K562 (cell line): Measurements from ENCODE around the gene C12orf43. TPM values are rescaled to one million over a fixed set of nuclear protein-coding genes. Genes with fewer than 3 reads are reported as not detected.

ENCODE experiments used
- ADNP ChIP-seq: fragments of 200-800 bp; sonication (Bioruptor generic); IDR thresholded peaks from 2 replicates; pipeline ENCODE4 v1.6.1; 2016; ENCODE audit warnings: missing genetic modification characterization, missing compliant biosample characterization
- BCOR ChIP-seq: fragments of 450-650 bp; IDR thresholded peaks from 2 replicates; pipeline ENCODE4 v1.6.1; 2016
- HDAC2 ChIP-seq: fragments of 450-650 bp; IDR thresholded peaks from 2 replicates; pipeline ENCODE4 v1.6.1; 2016; ENCODE audit warnings: mild to moderate bottlenecking
- HIVEP1 ChIP-seq: fragments of 250-450 bp; sonication (Bioruptor Pico); IDR thresholded peaks from 2 replicates; pipeline ENCODE4 v1.4.0; 2020; ENCODE audit warnings: mild to moderate bottlenecking
- HMG20B ChIP-seq: fragments of 250-450 bp; sonication (Bioruptor Pico); IDR thresholded peaks from 2 replicates; pipeline ENCODE4 v1.5.0; 2021; ENCODE audit warnings: mild to moderate bottlenecking
- RBM25 ChIP-seq: fragments of 200-400 bp; formaldehyde crosslinking; IDR thresholded peaks from 2 replicates; pipeline ENCODE4 v1.6.1; 2018; ENCODE audit warnings: low read length, low read depth, moderate library complexity; ENCODE audit not compliant: severe bottlenecking
- SMC3 ChIP-seq: conservative IDR thresholded peaks from 2 replicates; pipeline ENCODE4 v1.6.1; 2011; ENCODE audit warnings: low read depth, low read length, improper control_type of control experiment; ENCODE audit not compliant: insufficient read depth
- SREBF2 ChIP-seq: sonication (generic); formaldehyde crosslinking; IDR thresholded peaks from 2 replicates; pipeline ENCODE4 v1.4.0; 2020; ENCODE audit warnings: mild to moderate bottlenecking, missing genetic modification reagents
- TFE3 ChIP-seq: fragments of 450-650 bp; formaldehyde crosslinking; IDR thresholded peaks from 2 replicates; pipeline ENCODE4 v1.4.0; 2020; ENCODE audit warnings: mild to moderate bottlenecking, mixed read lengths
- ZC3H11A ChIP-seq: IDR thresholded peaks from 2 replicates; pipeline ENCODE4 v1.6.1; 2012; ENCODE audit warnings: low read depth, low read length, improper control_type of control experiment
- ZNF740 ChIP-seq, 3 experiments: fragments of 200-800 bp in 1 of 3; sonication (Bioruptor generic) in 1 of 3; sonication (generic) in 1 of 3; formaldehyde crosslinking in 1 of 3; IDR thresholded peaks; 2 replicates each; pipeline versions ENCODE4 v1.6.1 to v1.8.0; 2016 to 2022; ENCODE audit warnings: mild to moderate bottlenecking in 2 of 3, missing compliant biosample characterization in 2 of 3, missing genetic modification characterization in 2 of 3, missing genetic modification reagents in 1 of 3
- polyA plus RNA-seq, 8 experiments: library from polyadenylated mRNA; depleted of rRNA in 4 of 8; stranded (reverse) in 5 of 8; unstranded in 3 of 8; fragments of >200 nt; fragmentation: Nextera tagmentation in 2 of 8; fragmentation: Illumina TruSeq in 1 of 8; extraction: Ambion mirVana in 2 of 8; extraction: Trizol in 1 of 8; gene quantifications; 2 replicates each; pipeline versions ENCODE4 v1.2.1 to v1.2.3, GENCODE V29; 2011 to 2014; ENCODE audit warnings: inconsistent platforms in 1 of 8, missing spikeins in 1 of 8
- total RNA-seq, 7 experiments: library from RNA; depleted of rRNA in 6 of 7; stranded (reverse); fragments of >200 nt in 6 of 7; fragmentation: Illumina TruSeq in 2 of 7; extraction: Trizol in 2 of 7; gene quantifications; 2 replicates each; pipeline versions ENCODE4 v1.2.1 to v1.2.3, GENCODE V29; 2011 to 2021; ENCODE audit warnings: low replicate concordance in 1 of 7

The C12orf43 gene
- total and polyA plus RNA-seq, 9 of the 15 experiments (the other 6 are each of a cell fraction or from before 2014, with no cell fraction given) = 4.3 to 22.2 (median 16.8) TPM

- TF ChIP-seq ZNF740 (CRISPR knock-in tag; IDR thresholded peaks at IDR 0.05) (no peak), ZNF740 (tag; IDR thresholded peaks at IDR 0.05) (no peak), ZC3H11A (no peak), RBM25 (peak; percentile 94), TFE3 (CRISPR knock-in tag) (no peak), HDAC2 (peak; percentile 28; the same call in 1 of the 2 replicates), ADNP (peak; percentile 66; the same call in 1 of the 2 replicates), SREBF2 (CRISPR knock-in tag) (no peak), BCOR (peak; percentile 81), HMG20B (CRISPR knock-in tag) (no peak), HIVEP1 (CRISPR knock-in tag) (no peak), SMC3 (no peak)
These were observed 23.3 kb downstream of the C12orf43 start (continued) for GRCh38 chr12:120992989-120993388.
